NB4 (cell line): ENCODE measurements around the gene MACC1.

Source experiments
- DNase-seq: peaks from one replicate; pipeline ENCODE4 v3.0.0; 2010; ENCODE audit warnings: low read depth
- H3K4me3 ChIP-seq: one replicate; pipeline ENCODE4 v1.5.1; 2011; ENCODE audit warnings: mild to moderate bottlenecking, low read depth, low read length, moderate library complexity
- CTCF ChIP-seq: IDR thresholded peaks from one replicate; pipeline ENCODE4 v1.5.1; 2012; ENCODE audit warnings: low read depth, low read length
- MAX ChIP-seq: IDR thresholded peaks from 2 replicates; pipeline ENCODE4 v1.6.1; 2011; ENCODE audit warnings: low read depth, low read length
- MYC ChIP-seq: IDR thresholded peaks from 2 replicates; pipeline ENCODE4 v1.6.1; 2011; ENCODE audit warnings: low read depth, low read length
- POLR2A ChIP-seq: IDR thresholded peaks from 2 replicates; pipeline ENCODE4 v1.6.1; 2011; ENCODE audit warnings: mild to moderate bottlenecking; ENCODE audit not compliant: insufficient read length; ENCODE audit errors: extremely low read depth

Gene MACC1

GRCh38 chr7:20151708-20152456, 65.3 kb downstream of the MACC1 start:
- no peak overlapping the region for H3K4me3 ChIP-seq
- DNase-seq = no peak
- TF ChIP-seq POLR2A (no peak), MYC (no peak), CTCF (no peak), MAX (no peak)

- no peak overlapping the region for H3K4me3 ChIP-seq
- no peak for DNase-seq
- TF ChIP-seq MAX (no peak), POLR2A (no peak), CTCF (no peak), MYC (no peak)
Observed at GRCh38 chr7:20146451-20146850, 70.7 kb downstream of the MACC1 start.

GRCh38 chr7:20144801-20145200, 72.4 kb downstream of the MACC1 start:
- no peak overlapping the region for H3K4me3 ChIP-seq
- DNase-seq = no peak
- no peak for TF ChIP-seq MYC
- no peak for TF ChIP-seq CTCF
- no peak for TF ChIP-seq POLR2A
- TF ChIP-seq MAX = no peak

- H3K4me3 ChIP-seq = no peak overlapping the region
Observed at GRCh38 chr7:20141666-20142065, 75.5 kb downstream of the MACC1 start.

GRCh38 chr7:20141002-20141345, 76.2 kb downstream of the MACC1 start:
- no peak for TF ChIP-seq POLR2A
- no peak for TF ChIP-seq MYC
- no peak for TF ChIP-seq CTCF
- no peak for TF ChIP-seq MAX
- no peak overlapping the region for H3K4me3 ChIP-seq
- no peak for DNase-seq

More at GRCh38 chr7:20141666-20142065, 75.5 kb downstream of the MACC1 start:
- no peak for TF ChIP-seq CTCF
- TF ChIP-seq POLR2A = no peak
- no peak for TF ChIP-seq MYC
- no peak for TF ChIP-seq MAX
- DNase-seq = no peak
